CD4-positive, alpha-beta T cell treated with Interleukin-6 for 4 hours (primary cell): Measurements from ENCODE around the gene FAM53C.
"Not testable (repeated sequence)": the region's sequence is repeated elsewhere in the genome, so short reads cannot be mapped to it uniquely, and the experiment has no call there.

Source experiments
- DNase-seq: peaks from one replicate; pipeline ENCODE4 v3.0.0-alpha.2; 2020; ENCODE audit warnings: mixed read lengths

FAM53C gene

DNA sequence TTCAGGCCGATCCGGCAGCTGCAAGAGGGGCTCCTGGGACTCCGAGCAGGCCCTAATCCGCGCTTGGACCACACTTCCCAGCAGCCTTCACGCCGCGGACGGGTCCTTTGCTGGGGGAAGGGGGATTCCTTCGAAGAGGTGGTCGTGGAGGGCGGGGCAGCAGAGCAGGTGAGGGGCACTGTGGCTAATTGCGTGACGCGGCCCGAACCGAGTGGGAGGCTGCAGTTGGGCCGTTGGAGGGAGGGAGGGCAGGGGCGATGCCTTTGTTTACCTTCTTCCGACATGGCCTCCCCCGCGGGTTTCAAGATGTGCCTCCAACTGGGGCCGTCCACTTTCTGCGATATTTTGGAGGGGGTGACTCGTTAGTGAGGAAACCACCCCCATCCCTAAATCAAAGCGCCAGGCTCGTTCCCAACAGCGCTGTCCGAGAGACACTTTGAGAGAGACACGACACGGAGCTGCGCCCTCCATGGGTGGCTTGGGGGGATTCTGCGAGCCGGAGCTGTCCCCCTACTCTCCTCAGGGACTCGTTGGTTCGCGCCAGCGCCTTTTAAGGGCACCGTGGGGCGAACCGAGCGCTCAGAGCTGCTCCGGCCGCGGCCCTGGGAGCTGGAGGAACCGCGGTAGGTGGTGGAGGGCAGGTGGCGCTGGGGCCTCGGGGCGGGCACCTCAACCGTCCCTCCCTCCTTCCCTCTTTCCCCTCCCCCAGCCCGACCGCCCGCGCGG, at the start of gene FAM53C:
Gene FAM53C (plus strand): TSS at position 582 of the 726 bp plus-strand sequence. CDS start 3,070 bp downstream, outside the sequence.
- peak; percentile 93 for DNase-seq

DNA sequence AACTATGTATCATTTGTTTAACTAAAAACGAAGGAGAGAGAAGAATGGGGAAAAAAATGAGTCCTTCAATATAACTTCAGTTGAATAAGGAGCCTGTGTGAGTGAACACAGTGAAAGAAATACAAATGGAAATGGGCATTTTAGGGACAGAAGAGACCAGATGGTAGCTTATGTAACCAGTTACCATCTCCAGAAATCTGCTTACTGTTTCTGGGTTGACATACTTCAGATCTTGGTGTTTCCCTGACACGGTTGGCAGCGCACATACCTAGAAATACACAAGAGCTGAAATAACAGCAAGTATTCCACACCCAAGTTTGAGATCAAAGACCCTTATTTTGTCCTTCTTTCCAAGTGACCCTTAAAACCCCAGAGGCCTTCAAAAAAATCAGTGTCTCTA, 48.8 kb upstream of the FAM53C start:
- DNase-seq, result no peak

DNA sequence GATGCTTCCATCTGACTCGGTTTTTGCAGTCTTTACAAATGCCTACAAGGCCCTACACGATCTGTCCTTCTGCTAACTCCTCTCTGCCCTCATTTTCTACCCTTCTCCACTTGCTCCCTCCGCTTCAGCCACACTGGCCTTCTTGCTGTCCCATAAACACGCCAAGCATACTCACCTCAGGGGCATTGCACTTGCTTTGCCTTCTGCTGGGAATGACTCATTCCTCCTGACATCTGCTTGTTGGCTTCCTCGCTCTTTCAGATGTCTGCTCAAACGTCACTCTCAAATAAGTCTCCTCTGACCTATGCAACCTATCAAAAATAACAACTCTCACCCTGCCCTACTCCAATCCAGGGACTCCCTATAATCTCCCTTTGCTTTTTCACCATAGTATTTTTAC, 34.7 kb upstream of the FAM53C start:
- DNase-seq, result no peak

GRCh38 chr5:138305797-138306196, 32.3 kb upstream of the FAM53C start:
- peak; percentile 8 for DNase-seq

DNA sequence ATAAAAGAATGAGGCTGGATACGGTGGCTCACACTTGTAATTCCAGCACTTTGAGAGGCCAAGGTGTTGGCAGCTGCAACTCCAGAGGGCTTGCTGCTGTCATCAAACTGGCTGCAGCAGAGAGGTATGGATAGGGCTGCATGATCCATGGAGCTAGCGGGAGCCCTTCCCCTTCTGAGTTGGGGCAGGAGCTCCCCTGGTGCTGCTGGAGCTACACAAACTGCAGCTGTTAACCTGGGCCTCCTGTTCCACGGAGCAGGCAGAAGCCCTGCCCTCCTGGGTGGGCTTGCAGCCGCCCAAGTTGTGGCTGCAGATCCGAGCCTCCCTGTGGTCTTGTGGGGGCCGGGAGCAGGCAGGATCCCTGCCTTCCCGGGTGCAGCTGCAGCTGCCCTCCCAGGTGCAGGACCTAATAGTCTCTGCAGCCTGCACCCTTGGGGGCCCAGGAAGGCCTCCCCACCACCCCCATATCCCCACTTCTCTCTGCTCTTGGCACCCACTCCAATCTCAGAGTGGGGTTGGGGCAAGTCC, 22.3 kb upstream of the FAM53C start:
- no peak for DNase-seq

DNA sequence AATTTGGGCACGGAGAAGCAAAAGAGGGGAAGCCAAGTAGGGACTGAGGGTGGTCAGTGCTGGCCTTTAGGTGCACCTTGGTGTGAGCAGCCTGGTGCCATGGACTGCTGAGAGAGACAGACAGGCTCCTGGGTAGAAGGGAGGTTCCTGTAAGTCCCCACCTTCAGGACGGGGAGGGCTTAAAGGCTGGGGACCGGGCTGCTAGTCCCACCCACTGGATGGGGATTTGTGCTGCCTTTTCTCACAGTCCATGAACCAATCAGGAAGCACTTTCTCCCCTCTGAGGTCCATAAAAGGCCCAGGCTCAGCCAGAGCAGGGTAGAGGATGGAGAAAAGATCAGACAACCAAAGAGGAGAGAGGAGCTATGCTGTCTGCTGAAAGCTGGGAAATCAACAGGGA, 21.7 kb upstream of the FAM53C start:
- no peak for DNase-seq

DNA sequence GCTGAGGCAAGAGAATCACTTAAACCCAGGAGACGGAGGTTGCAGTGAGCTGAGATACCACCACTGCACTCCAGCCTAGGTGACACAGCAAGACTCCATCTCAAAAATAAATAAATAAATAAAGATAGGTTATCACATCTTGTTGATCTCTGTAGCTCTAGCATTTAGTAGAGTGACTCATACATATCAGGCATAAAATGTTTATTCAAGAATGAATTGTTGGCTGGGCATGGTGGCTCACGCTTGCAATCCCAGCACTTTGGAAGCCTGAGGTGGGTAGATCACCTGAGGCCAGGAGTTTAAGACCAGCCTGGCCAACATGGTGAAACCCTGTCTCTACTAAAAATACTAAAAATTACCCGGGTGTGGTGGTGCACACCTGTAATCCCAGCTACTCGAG, 19.9 kb upstream of the FAM53C start:
- not testable (repeated sequence) for DNase-seq

DNA sequence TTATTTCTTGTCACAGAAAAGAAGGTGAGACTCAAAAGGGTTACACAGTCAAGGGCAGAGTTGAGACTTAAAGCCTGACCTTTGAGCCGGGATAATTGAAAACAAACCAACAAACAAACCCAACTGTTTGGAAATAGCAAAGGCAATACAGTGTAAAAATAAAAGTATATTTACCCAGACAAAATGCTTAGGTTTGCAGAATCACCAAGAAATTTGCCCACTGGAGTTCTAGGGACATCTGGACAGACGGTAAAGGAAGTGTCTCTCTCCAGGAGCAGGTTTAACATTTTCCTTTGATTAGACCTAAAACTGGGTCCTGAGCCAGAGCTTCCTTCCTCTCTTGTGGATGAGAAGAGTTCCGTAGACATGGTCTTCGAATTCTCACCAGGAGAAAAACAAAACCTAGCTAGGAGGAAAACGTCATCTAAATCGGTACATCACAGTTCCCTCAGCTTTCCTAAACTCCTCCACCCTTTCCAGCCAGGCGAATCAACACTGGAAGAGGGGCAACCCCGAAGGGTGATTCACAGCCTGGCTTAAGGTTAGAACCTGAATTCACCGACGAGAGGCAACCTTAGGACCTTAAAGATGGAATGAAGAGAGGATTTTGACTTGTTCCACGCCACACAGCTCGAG, 7.1 kb upstream of the FAM53C start:
- no peak for DNase-seq

- peak; percentile 99 for DNase-seq
Measured at GRCh38 chr5:138331449-138332368, 6.4 kb upstream of the FAM53C start, which contains the start of gene CDC25C. TSS of gene CDC25C (minus strand) at chr5:138331804. CDS start at chr5:138331180, 624 bp downstream.

GRCh38 chr5:138334867-138335447, 3.1 kb upstream of the FAM53C start:
- DNase-seq, result no peak

DNA sequence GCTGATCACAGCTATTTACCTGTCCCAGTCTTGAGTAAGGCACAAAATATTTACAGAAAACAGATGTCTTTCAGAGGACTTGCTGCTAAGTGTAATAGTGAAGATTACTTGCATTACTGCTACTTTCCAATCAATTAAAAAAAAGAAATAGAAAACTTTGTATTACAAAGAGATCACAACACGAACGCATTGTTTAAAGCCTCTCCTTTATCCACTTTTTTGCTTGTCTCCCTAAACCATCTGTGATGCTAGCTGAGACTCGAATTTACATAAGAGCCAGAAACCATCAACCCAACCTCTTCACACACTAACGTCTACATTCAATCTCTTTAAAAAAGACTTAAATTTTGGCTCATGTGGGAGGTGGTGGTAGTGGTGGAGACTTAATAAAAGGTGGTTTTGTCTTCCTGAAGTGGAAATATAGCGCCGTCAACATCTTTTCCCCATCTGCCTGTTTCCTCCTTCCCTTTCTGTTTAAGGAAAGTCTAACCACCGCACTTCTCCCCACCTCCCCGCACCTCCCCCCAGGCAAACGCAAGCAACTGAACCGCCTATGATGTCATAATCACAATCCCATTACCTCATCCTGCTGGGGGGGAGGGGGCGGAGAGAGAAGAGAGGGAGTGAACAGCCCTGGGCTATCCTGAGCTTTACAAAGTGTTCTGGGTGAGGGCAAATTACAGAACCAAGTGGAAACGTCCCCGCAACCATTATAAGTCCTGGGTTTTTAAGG, 948 bp upstream of the FAM53C start:
- no peak for DNase-seq

DNA sequence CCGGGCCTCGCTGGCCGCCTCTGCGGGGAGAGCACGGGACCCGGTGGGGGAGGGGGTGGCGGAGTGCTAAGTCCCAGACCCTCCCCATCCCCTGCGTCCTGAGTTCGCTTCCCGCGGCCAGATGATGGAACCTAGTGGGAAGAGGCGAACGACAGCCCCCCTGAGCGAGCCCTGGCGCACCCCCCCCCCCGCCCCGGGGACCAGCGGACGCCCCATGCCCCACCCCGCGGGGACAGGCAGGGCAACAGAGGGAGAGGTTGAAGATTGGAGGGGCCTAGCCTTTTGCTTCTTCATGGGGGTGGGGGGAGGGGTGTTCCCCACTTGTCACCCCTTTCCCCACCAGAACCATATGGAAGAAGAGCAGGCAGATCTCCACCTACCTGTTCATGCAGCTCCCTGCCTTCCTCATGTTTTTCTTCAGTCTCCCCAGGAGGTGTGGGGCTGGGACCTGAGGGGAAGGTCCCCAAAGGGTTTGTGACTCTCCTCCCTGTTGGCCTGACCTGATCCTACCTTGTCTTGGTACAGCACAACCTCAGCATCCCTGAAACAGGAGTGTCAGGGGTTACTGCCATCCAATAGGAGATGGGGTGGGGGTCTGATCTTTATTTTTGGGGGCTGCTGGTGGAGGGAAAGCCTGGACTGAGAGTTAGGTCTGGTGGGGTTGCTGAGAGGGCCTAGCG, 485 bp downstream of the FAM53C start:
- DNase-seq, result no peak

DNA sequence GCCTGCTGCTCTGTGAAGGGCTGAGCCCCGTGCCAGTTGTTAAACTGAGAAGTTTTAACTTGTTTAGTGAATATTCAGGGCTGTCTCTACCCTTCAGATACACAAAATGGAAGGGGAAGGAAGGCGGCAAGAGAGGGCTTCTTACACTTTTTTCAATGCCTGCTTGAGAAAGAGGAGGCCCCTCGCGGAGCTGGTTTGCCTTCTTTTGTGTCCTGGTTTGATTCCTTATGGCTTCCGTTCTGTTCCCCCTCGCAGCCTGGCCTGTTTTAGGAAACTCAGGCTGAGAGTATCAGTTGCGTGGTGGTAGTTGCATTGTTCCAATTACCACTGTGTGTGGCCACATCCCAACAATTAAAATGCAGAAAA, 1.0 kb downstream of the FAM53C start:
- DNase-seq, result no peak

DNA sequence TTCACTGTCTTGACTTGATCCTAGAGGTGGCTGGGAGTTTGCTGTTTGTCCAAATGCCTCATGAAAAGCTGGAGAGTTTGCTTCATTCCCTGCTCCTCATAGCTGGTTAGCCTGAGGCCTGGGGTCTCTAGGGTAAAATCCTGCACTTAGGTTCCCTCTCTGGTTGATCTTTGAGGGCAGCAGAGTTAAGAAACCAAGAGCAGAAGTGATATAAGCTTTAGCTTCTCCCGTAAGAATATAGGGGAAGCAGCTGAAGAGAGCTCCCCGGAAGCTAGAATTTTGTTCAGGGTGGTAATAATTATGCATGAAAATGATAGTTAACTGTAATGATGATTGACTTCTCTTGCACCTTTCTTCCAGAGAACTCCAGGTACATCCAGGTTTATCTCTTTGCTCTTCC, 1.4 kb downstream of the FAM53C start:
- DNase-seq, result no peak

- no peak for DNase-seq
Measured at GRCh38 chr5:138340008-138340407, 1.9 kb downstream of the FAM53C start.

DNA sequence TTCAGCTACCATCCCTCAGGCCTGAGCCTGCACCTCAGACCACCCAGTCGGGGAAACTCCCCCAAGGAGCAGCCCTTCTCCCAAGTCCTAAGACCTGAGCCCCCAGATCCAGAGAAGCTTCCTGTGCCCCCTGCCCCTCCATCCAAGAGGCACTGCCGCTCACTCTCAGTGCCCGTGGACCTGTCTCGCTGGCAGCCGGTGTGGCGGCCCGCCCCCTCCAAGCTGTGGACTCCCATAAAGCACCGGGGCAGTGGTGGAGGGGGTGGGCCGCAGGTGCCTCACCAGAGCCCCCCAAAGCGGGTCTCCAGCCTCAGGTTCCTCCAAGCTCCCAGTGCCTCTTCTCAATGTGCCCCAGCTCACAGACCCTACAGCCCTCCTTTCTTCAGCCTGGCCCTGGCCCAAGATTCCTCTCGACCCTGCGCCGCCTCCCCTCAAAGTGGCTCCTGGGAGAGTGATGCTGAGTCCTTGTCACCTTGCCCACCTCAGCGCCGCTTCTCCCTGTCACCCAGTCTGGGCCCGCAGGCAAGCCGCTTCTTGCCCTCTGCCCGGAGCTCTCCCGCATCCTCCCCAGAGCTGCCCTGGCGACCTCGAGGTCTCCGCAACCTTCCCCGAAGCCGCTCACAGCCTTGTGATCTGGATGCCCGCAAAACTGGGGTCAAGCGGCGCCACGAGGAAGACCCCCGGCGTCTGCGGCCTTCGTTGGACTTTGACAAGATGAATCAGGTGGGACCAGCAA, 7.0 kb downstream of the FAM53C start:
- no peak for DNase-seq

- DNase-seq, result no peak
Measured at GRCh38 chr5:138346889-138347288, 8.8 kb downstream of the FAM53C start.

- no peak for DNase-seq
Measured at GRCh38 chr5:138349852-138350562, 11.9 kb downstream of the FAM53C start.

GRCh38 chr5:138350563-138350890, 12.5 kb downstream of the FAM53C start:
- DNase-seq, result no peak

DNA sequence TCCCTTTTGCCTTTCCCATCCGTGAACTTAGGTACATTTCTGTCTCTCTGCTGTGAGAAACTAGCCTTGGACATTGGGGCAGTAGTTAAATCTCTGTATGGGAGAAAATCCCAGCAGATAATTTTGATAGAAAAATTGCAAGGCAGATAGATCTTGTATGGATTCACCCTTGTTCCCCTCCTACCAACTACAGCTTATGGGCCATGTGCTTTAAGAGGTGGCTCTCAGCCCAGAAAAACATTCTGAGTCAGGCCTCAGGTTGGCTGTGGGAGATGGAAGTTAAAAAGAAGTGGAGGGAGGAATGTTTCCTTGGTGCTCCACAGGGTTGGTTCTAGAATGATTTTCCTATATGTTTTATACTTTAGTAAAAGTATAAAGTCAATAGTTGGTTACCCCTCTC, 13.0 kb downstream of the FAM53C start:
- no peak for DNase-seq
